GM12873 (cell line): Measurements from ENCODE around the gene ITGAE.

Source experiments
- TF ChIP-seq, protein P1 (sequence below): IDR thresholded peaks from 2 replicates; pipeline ENCODE4 v1.5.1; 2012; ENCODE audit warnings: low read depth, mild to moderate bottlenecking, moderate library complexity, low read length, control low read depth; ENCODE audit not compliant: insufficient read depth; ENCODE audit errors: missing control alignments

Gene ITGAE

DNA sequence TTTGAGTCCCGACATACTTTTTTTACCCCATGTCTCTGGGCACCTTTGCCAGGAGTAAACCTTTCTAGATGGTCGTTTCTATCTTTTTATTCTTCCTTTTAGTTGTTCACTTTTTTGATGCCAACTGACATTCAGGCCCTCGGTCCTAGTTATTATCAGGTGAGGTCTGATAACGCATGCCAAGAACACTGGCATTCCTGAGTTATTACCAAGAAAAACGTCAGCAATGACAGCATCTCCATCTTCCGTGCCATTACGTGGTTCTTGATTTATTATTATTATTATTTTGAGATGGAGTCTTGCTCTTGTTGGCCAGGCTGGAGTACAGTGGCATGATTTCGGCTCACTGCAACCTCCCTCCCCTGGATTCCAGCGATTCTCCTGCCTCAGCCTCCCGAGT is 55.9 kb downstream of the ITGAE start:
- TF ChIP-seq, protein P1, sequence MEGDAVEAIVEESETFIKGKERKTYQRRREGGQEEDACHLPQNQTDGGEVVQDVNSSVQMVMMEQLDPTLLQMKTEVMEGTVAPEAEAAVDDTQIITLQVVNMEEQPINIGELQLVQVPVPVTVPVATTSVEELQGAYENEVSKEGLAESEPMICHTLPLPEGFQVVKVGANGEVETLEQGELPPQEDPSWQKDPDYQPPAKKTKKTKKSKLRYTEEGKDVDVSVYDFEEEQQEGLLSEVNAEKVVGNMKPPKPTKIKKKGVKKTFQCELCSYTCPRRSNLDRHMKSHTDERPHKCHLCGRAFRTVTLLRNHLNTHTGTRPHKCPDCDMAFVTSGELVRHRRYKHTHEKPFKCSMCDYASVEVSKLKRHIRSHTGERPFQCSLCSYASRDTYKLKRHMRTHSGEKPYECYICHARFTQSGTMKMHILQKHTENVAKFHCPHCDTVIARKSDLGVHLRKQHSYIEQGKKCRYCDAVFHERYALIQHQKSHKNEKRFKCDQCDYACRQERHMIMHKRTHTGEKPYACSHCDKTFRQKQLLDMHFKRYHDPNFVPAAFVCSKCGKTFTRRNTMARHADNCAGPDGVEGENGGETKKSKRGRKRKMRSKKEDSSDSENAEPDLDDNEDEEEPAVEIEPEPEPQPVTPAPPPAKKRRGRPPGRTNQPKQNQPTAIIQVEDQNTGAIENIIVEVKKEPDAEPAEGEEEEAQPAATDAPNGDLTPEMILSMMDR: no peak

DNA sequence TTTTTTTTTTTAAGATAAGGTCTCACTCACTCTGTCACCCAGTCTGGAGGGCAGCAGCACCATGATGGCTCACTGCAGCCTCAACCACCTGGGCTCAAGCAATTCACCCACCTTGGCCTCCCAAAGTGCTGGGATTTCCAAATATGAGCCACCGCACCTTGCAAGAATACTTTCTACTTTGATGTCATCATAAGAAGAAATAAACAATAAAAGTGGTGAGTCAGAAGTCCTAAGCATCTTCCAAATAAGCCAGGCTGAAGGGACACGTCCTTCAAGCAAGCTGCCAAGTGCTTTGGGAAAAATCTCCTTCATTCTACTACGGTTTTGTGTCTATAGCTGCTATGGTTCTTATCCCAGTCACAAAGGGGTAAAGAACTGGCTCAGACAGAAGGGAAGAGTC is 57.0 kb downstream of the ITGAE start:
- TF ChIP-seq, protein P1: no peak

DNA sequence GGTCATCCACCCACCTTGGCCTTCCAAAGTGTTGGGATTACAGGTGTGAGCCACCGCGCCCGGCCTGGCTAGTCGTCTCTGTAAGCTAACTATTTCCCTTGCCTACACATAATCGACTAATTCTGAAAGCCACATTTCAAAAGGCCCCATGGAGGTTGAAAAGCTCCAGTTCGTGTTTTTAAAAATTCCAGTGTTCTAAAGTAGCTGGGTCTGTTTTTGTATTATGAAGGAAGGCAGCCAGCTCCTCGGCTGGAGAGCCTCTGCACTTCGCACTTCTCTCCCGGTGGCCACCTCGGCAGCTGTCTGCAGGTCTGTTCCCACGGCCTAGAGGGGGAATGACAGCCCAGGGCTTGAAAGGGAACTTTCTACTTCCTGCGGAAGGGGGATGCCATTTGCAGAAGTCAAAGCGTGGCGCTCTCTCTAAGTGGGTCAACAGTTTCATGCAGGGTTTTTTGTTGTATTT is 60.3 kb downstream of the ITGAE start:
- TF ChIP-seq, protein P1: no peak

DNA sequence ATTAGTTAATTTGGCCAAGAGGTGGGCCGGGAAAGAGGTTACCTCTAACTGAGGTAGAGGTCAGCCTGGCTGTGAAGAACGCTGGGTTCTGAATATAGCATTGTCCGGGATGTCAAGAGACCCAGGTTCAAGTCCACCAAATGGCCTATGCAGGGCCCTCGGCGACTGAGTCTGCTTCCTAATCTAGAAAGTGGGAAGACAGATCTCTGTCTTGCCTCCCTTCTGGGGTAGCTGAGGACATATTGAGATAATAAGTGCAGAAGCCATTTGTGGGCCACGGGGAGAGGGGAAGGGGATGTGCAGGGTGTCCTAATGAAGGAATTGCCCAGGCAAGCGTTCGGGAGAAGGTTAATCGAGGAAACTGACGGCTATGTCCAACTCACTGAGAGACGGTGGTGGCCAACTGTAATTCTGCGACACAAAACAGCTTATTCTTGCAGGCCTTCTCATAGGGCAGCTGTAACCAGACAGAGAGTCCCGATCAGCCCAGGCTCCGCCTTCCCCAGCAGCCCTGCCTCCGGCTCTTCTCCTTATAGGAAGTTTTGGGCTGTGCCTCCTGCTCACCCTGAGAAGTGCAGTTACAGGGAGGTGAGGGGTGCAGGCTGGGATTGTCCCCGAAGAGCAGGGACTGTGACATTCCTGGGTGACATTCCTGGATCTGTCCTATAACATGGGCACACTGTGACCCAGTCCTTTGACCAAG is 61.4 kb downstream of the ITGAE start:
- TF ChIP-seq, protein P1: no peak

DNA sequence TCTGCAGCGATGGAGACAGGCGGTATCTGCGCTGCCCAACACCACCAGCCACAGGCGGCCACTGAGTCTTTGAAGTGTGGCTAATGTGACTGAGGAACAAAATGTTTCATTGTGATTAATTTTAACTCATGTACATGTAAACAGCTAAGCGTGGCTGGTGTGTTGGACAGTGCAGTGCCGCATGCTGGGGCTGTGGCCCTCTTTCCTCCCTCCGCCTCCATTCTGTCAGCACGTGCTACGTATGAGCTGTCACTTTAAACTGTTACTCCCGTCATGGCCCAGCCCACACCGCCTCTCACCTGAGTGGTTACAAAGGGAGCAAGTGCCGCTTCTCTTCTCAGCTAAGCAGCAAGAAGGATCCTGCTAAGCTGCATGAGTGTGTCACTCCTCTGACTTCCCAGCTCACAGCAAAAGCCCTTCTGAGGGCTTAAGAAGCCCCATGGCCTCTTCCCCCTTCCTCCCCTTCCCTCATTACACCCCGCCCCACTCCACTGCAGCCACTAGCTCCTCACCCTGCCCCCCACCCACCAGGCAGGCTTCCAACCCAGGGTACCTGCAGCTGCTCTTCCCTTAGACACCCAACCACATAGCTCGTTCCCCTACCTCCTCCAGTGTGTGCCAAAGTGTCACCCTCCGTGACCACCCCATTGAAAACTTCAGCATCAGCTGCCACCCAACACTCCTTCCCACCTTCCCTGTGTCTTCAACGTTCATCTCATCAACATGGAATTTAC is 62.3 kb downstream of the ITGAE start:
- TF ChIP-seq, protein P1: no peak

- TF ChIP-seq, protein P1: no peak
Measured at GRCh38 chr17:3735515-3735914, 65.5 kb downstream of the ITGAE start.

- TF ChIP-seq, protein P1: peak; percentile 66
Measured at GRCh38 chr17:3732210-3732621, 68.8 kb downstream of the ITGAE start.
